AG20443 (cell line): ENCODE measurements around the gene NRDC.
"Not testable (repeated sequence)": the region's sequence is repeated elsewhere in the genome, so short reads cannot be mapped to it uniquely, and the experiment has no call there.

Experiments
- DNase-seq: peaks from one replicate; pipeline ENCODE4 v3.0.0; 2012; ENCODE audit warnings: low spot score, mixed read lengths

NRDC gene

GRCh38 chr1:51897699-51898031 lies 19.1 kb upstream of the NRDC start:
- peak; percentile 68 for DNase-seq

- not testable (repeated sequence) for DNase-seq
These were observed 16.2 kb upstream of the NRDC start for GRCh38 chr1:51894748-51895147.

GRCh38 chr1:51878308-51878615 lies 265 bp downstream of the NRDC start:
- no peak for DNase-seq

GRCh38 chr1:51877434-51878307 lies 856 bp downstream of the NRDC start:
- DNase-seq, result peak; percentile 36

GRCh38 chr1:51875836-51876235 lies 2.7 kb downstream of the NRDC start:
- DNase-seq, result no peak

GRCh38 chr1:51875291-51875772 lies 3.2 kb downstream of the NRDC start:
- no peak for DNase-seq

GRCh38 chr1:51873270-51873669 lies 5.3 kb downstream of the NRDC start:
- DNase-seq, result not testable (repeated sequence)

GRCh38 chr1:51871351-51871975 lies 7.1 kb downstream of the NRDC start:
- no peak for DNase-seq

- DNase-seq, result no peak
These were observed 7.8 kb downstream of the NRDC start for GRCh38 chr1:51870603-51871350.

- no peak for DNase-seq
These were observed 10.9 kb downstream of the NRDC start for GRCh38 chr1:51867479-51868232.

GRCh38 chr1:51863384-51863783 lies 15.1 kb downstream of the NRDC start:
- DNase-seq, result no peak

GRCh38 chr1:51861669-51862068 lies 16.9 kb downstream of the NRDC start:
- no peak for DNase-seq

- DNase-seq, result no peak
These were observed 18.8 kb downstream of the NRDC start for GRCh38 chr1:51859735-51860134.

- DNase-seq, result no peak
These were observed 19.2 kb downstream of the NRDC start for GRCh38 chr1:51859333-51859732.

- DNase-seq, result no peak
These were observed 19.6 kb downstream of the NRDC start for GRCh38 chr1:51858892-51859291.

- DNase-seq, result no peak
These were observed 21.8 kb downstream of the NRDC start for GRCh38 chr1:51856745-51857144.

- no peak for DNase-seq
These were observed 22.9 kb downstream of the NRDC start for GRCh38 chr1:51855624-51856023.

GRCh38 chr1:51853360-51853759 lies 25.2 kb downstream of the NRDC start:
- no peak for DNase-seq

GRCh38 chr1:51851882-51852396 lies 26.6 kb downstream of the NRDC start:
- DNase-seq, result no peak

GRCh38 chr1:51850420-51851223 lies 27.9 kb downstream of the NRDC start:
- no peak for DNase-seq

GRCh38 chr1:51847294-51847920 lies 31.1 kb downstream of the NRDC start:
- DNase-seq, result no peak
